ENCODE measurements around the gene PCBP3. TPM values are rescaled to one million over a fixed set of nuclear protein-coding genes. Genes with fewer than 3 reads are reported as not detected.

PCBP3 gene
- total and polyA plus RNA-seq, 2 of the 13 experiments (the other 11 are each of a cell fraction or from before 2014, with no cell fraction given) = not detected

DNA sequence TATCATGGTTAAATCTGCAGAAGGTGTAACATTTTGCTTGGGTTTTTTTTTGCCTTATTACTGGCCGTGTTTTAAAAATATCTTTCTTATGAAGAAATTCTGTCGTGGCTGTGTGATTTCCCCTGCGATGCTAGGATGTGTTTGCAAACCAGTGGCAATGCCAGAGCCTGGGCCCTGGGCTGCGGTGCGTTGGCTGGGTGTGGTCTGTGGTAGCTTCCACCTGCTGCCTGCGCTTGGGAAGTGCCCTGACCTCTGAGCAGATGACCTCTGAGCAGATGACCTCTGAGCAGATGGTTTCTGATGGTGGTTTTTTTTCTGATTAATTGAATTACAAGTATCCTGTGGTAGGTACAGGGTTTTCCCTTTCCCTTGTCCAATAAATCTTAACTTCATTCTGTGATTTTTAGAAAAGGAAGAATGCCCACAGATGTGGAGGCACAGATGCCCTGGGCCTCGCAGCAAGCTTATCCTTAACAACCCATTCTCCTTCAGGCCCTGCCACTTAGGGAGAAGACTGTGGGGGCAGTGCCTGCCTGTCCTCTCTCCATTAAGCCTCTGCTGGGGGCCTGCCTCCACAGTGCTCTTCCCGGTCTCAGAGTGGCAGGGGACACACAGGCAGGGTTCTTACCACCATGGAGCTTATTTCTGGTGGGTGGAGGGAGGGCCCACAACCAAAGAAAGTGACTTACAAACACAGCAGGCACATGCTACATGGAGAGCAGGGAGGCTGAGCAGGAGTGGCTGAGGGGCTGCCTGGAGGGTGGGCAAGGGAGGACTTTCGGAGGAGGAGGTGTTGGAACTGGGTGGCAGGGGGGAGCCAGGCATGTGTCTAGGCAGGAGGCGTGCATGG, 81.7 kb downstream of the PCBP3 start:
- ChIA-PET POLR2A (no interaction called here), CTCF (ENCODE audit: low intra/inter-chr PET ratio, low total read pairs) (no interaction called here)
- no peaks in the 10 kb centered on the region for H3K36me3 ChIP-seq (replicated peaks in 1 of 2; ENCODE audit: control insufficient read depth in 1 of 2, insufficient read depth in 2 of 2, low read length in 2 of 2)
- DNase-seq (ENCODE audit: low spot score) = no peak
- H3K4me1 ChIP-seq (ENCODE audit: insufficient read depth, low read length) = no peaks in the 10 kb centered on the region
- BruUV-seq (replicated peaks) = no TSS peak
- WGBS (ENCODE audit: low lambda C conversion rate) = 24% methylated on average over 10 of the region's 10 CpGs
- TF ChIP-seq HOXA7 (CRISPR knock-in tag; IDR thresholded peaks at IDR 0.05) (no peak), HNF4G (IDR thresholded peaks at IDR 0.05; ENCODE audit: borderline replicate concordance, low read depth, low read length) (no peak), HNF4G (CRISPR knock-in tag; IDR thresholded peaks at IDR 0.05; ENCODE audit: borderline replicate concordance, low read depth) (no peak), YY1 (IDR thresholded peaks at IDR 0.05; ENCODE audit: insufficient read depth, insufficient replicate concordance, low read depth, low read length) (no peak), MTA1 (CRISPR knock-in tag; IDR thresholded peaks at IDR 0.05; ENCODE audit: borderline replicate concordance) (no peak), ZNF746 (CRISPR knock-in tag; IDR thresholded peaks at IDR 0.05) (no peak), RBAK (CRISPR knock-in tag; IDR thresholded peaks at IDR 0.05) (no peak), RAD21 (CRISPR knock-in tag; IDR thresholded peaks at IDR 0.05) (no peak), RFXANK (CRISPR knock-in tag; IDR thresholded peaks at IDR 0.05) (no peak), THYN1 (CRISPR knock-in tag; IDR thresholded peaks at IDR 0.05; ENCODE audit: borderline replicate concordance, low read depth) (no peak), RFX3 (CRISPR knock-in tag; IDR thresholded peaks at IDR 0.05) (no peak), POGZ (CRISPR knock-in tag; IDR thresholded peaks at IDR 0.05) (no peak), GTF2F1 (IDR thresholded peaks at IDR 0.05; ENCODE audit: low read length) (no peak)
- TF ChIP-seq, protein P1, sequence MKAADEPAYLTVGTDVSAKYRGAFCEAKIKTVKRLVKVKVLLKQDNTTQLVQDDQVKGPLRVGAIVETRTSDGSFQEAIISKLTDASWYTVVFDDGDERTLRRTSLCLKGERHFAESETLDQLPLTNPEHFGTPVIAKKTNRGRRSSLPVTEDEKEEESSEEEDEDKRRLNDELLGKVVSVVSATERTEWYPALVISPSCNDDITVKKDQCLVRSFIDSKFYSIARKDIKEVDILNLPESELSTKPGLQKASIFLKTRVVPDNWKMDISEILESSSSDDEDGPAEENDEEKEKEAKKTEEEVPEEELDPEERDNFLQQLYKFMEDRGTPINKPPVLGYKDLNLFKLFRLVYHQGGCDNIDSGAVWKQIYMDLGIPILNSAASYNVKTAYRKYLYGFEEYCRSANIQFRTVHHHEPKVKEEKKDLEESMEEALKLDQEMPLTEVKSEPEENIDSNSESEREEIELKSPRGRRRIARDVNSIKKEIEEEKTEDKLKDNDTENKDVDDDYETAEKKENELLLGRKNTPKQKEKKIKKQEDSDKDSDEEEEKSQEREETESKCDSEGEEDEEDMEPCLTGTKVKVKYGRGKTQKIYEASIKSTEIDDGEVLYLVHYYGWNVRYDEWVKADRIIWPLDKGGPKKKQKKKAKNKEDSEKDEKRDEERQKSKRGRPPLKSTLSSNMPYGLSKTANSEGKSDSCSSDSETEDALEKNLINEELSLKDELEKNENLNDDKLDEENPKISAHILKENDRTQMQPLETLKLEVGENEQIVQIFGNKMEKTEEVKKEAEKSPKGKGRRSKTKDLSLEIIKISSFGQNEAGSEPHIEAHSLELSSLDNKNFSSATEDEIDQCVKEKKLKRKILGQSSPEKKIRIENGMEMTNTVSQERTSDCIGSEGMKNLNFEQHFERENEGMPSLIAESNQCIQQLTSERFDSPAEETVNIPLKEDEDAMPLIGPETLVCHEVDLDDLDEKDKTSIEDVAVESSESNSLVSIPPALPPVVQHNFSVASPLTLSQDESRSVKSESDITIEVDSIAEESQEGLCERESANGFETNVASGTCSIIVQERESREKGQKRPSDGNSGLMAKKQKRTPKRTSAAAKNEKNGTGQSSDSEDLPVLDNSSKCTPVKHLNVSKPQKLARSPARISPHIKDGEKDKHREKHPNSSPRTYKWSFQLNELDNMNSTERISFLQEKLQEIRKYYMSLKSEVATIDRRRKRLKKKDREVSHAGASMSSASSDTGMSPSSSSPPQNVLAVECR (CRISPR knock-in tag; IDR thresholded peaks at IDR 0.05; ENCODE audit: borderline replicate concordance) = no peak
- TF ChIP-seq, protein P2, sequence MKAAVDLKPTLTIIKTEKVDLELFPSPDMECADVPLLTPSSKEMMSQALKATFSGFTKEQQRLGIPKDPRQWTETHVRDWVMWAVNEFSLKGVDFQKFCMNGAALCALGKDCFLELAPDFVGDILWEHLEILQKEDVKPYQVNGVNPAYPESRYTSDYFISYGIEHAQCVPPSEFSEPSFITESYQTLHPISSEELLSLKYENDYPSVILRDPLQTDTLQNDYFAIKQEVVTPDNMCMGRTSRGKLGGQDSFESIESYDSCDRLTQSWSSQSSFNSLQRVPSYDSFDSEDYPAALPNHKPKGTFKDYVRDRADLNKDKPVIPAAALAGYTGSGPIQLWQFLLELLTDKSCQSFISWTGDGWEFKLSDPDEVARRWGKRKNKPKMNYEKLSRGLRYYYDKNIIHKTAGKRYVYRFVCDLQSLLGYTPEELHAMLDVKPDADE (CRISPR knock-in tag; IDR thresholded peaks at IDR 0.05) = no peak
- no peak overlapping the region for H3K9ac ChIP-seq (ENCODE audit: insufficient read depth, low read depth, low read length)
- H4K20me1 ChIP-seq (ENCODE audit: insufficient read depth, low read length) = no peaks in the 10 kb centered on the region
- no peak overlapping the region for H3K27ac ChIP-seq (ENCODE audit: extremely low read length, insufficient read depth, low read length)
- no peak for FAIRE-seq
- no peak overlapping the region for H3K4me3 ChIP-seq (replicated peaks in 1 of 3; ENCODE audit: insufficient read depth in 1 of 3, low read depth in 2 of 3, low read length in 3 of 3)
- in situ Hi-C loops (cut with HindIII; ENCODE audit: extremely low pct_ligation_motif_present, low pct_unique_long_range_greater_than_20kb) (no loop called here), intact Hi-C loops (cut with micrococcal nuclease; ENCODE audit: unreplicated experiment) (no loop called here)
- H3K9me3 ChIP-seq (ENCODE audit: low read length) = no peaks in the 10 kb centered on the region
- ATAC-seq = no peak
- H3K4me2 ChIP-seq (ENCODE audit: low read depth, low read length) = no peak overlapping the region
- H2AFZ ChIP-seq (ENCODE audit: low read length) = no peak overlapping the region
- no peaks in the 10 kb centered on the region for H3K79me2 ChIP-seq (ENCODE audit: insufficient read depth, low read length)
- H3K27me3 ChIP-seq (ENCODE audit: control insufficient read depth in 1 of 2, insufficient read depth in 2 of 2, low read length in 2 of 2) = peaks cover 0 to 21% of the 10 kb centered on the region in 2 experiments; a peak in 2 of 5 replicates

Measured in HepG2 (cell line).